WTC11 (cell line): Measurements from ENCODE around the gene NPY2R.

Experiments
- CTCF ChIP-seq: fragments of 200-600 bp; IDR thresholded peaks from 2 replicates; pipeline ENCODE4 v1.8.0; 2022; ENCODE audit warnings: antibody characterized with exemption
- ESRRA ChIP-seq: sonication (generic); formaldehyde crosslinking; IDR thresholded peaks from 2 replicates; pipeline ENCODE4 v1.8.1; 2022; ENCODE audit warnings: mild to moderate bottlenecking, missing genetic modification reagents, borderline replicate concordance
- FOXP4 ChIP-seq: sonication (generic); formaldehyde crosslinking; IDR thresholded peaks from 2 replicates; pipeline ENCODE4 v1.8.0; 2022; ENCODE audit warnings: mild to moderate bottlenecking, missing genetic modification reagents
- MAX ChIP-seq: sonication (generic); formaldehyde crosslinking; IDR thresholded peaks from 2 replicates; pipeline ENCODE4 v1.8.0; 2022; ENCODE audit warnings: mild to moderate bottlenecking, missing genetic modification reagents
- PREB ChIP-seq: sonication (generic); formaldehyde crosslinking; IDR thresholded peaks from 2 replicates; pipeline ENCODE4 v1.8.1; 2022; ENCODE audit warnings: mild to moderate bottlenecking, missing genetic modification reagents, moderate library complexity, borderline replicate concordance
- USF2 ChIP-seq: sonication (generic); formaldehyde crosslinking; IDR thresholded peaks from 2 replicates; pipeline ENCODE4 v1.8.1; 2023; ENCODE audit warnings: mild to moderate bottlenecking, missing genetic modification reagents, moderate library complexity
- ZNF281 ChIP-seq: sonication (generic); formaldehyde crosslinking; IDR thresholded peaks from 2 replicates; pipeline ENCODE4 v1.8.0; 2023; ENCODE audit warnings: mild to moderate bottlenecking, missing genetic modification reagents

- TF ChIP-seq USF2 (CRISPR knock-in tag) (no peak), ZNF281 (CRISPR knock-in tag) (no peak), CTCF (no peak), FOXP4 (CRISPR knock-in tag) (no peak), ESRRA (CRISPR knock-in tag) (no peak), PREB (CRISPR knock-in tag) (no peak), MAX (CRISPR knock-in tag) (no peak)
These were observed 33.2 kb downstream of the NPY2R start for GRCh38 chr4:155241664-155242063.
